Kidney (tissue), 14 donors: ENCODE results near the gene CAVIN2. TPM values are rescaled to one million over a fixed set of nuclear protein-coding genes. Genes with fewer than 3 reads are reported as not detected.

Experiments used
- DNase-seq, 5 donors: peaks; one replicate each; pipeline ENCODE4 v3.0.0-alpha.2; 2013 to 2020
- FAIRE-seq: peaks from 2 replicates; lab custom pipeline; 2012; peaks lifted over from hg19 to GRCh38; lab: Jason Lieb, UNC
- H3K27ac ChIP-seq, 2 donors: one replicate each; pipeline ENCODE4 v1.7.0; 2013; ENCODE audit warnings: low read depth in 2 of 2, low read length in 2 of 2, inconsistent platforms in 1 of 2
- H3K27me3 ChIP-seq: one replicate; pipeline ENCODE4 v1.7.1; 2013; ENCODE audit warnings: low read length, inconsistent platforms; ENCODE audit not compliant: control insufficient read depth, insufficient read depth
- H3K36me3 ChIP-seq, 3 donors: one replicate each; pipeline versions ENCODE4 v1.7.0 to v1.7.1; 2013; ENCODE audit warnings: low read length in 3 of 3, control low read depth in 1 of 3, inconsistent platforms in 1 of 3; ENCODE audit not compliant: insufficient read depth in 3 of 3, control insufficient read depth in 2 of 3
- H3K4me1 ChIP-seq, 3 donors: one replicate each; pipeline versions ENCODE4 v1.7.0 to v1.7.1; 2013; ENCODE audit warnings: low read length in 3 of 3, inconsistent platforms in 1 of 3, low read depth in 1 of 3; ENCODE audit not compliant: control insufficient read depth in 2 of 3, insufficient read depth in 2 of 3
- H3K4me3 ChIP-seq, 3 donors: one replicate each; pipeline versions ENCODE4 v1.7.0 to v1.8.1; 2013; ENCODE audit warnings: low read length in 3 of 3, control low read depth in 1 of 3, inconsistent platforms in 1 of 3
- H3K9ac ChIP-seq, 3 donors: one replicate each; pipeline versions ENCODE4 v1.7.0 to v1.7.1; 2013; ENCODE audit warnings: low read length in 3 of 3, control low read depth in 1 of 3, inconsistent platforms in 1 of 3
- H3K9me3 ChIP-seq, 3 donors: one replicate each; pipeline versions ENCODE4 v1.7.0 to v1.7.1; 2013; ENCODE audit warnings: low read length in 3 of 3, control low read depth in 1 of 3, inconsistent platforms in 1 of 3; ENCODE audit not compliant: control insufficient read depth in 2 of 3, insufficient read depth in 1 of 3
- intact Hi-C: fragments of 100-400 bp; cut with DNase I; formaldehyde crosslinking; loops from one replicate; pipeline ENCODE4 v1.11.1; 2022
- polyA plus RNA-seq: library from polyadenylated mRNA; stranded (reverse); fragments of 350-450 nt; fragmentation: Illumina TruSeq; extraction: RNeasy Lipid Tissue Mini Kit (QIAGEN cat#74804); gene quantifications from one replicate; pipeline ENCODE4 v1.2.3, GENCODE V29; 2014; ENCODE audit warnings: low read depth, low replicate concordance; ENCODE audit not compliant: insufficient read depth
- total RNA-seq: library from RNA; stranded (reverse); fragmentation: NEBNext Ultra II Directional; extraction: Animal tissue kit (Norgen Biotek cat#: 25700); gene quantifications from one replicate; pipeline ENCODE4 v1.2.1, GENCODE V29; 2021
- TF ChIP-seq, protein P1 (sequence below): IDR thresholded peaks from 3 replicates; pipeline ENCODE4 v1.5.1; 2012; ENCODE audit warnings: mild to moderate bottlenecking, moderate library complexity, borderline replicate concordance; ENCODE audit not compliant: insufficient read depth; ENCODE audit errors: extremely low read depth
- donor health status: control.
- donor health status: control.
- donor health status: control.
- donor health status: control.
- donor health status: control.
- donor health status: DM: yes; HTN: yes; CAD: no.
- donor health status: Normal renal cell carcinoma (clear cell type).

Gene CAVIN2
- total and polyA plus RNA-seq, 2 donors from 2014 or later: 17.9 to 55.0 TPM

GRCh38 chr2:191875859-191876258 lies 29.0 kb upstream of the CAVIN2 start:
- no peaks in the 10 kb centered on the region for H3K4me1 ChIP-seq
- TF ChIP-seq, protein P1, sequence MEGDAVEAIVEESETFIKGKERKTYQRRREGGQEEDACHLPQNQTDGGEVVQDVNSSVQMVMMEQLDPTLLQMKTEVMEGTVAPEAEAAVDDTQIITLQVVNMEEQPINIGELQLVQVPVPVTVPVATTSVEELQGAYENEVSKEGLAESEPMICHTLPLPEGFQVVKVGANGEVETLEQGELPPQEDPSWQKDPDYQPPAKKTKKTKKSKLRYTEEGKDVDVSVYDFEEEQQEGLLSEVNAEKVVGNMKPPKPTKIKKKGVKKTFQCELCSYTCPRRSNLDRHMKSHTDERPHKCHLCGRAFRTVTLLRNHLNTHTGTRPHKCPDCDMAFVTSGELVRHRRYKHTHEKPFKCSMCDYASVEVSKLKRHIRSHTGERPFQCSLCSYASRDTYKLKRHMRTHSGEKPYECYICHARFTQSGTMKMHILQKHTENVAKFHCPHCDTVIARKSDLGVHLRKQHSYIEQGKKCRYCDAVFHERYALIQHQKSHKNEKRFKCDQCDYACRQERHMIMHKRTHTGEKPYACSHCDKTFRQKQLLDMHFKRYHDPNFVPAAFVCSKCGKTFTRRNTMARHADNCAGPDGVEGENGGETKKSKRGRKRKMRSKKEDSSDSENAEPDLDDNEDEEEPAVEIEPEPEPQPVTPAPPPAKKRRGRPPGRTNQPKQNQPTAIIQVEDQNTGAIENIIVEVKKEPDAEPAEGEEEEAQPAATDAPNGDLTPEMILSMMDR: no peak
- H3K27ac ChIP-seq: no peak overlapping the region
- DNase-seq (no peak), FAIRE-seq (no peak)
- no peaks in the 10 kb centered on the region for H3K27me3 ChIP-seq
- H3K9me3 ChIP-seq: no peaks in the 10 kb centered on the region
- no peak overlapping the region for H3K9ac ChIP-seq
- H3K36me3 ChIP-seq: no peaks in the 10 kb centered on the region
- H3K4me3 ChIP-seq: no peak overlapping the region
- intact Hi-C loops: no loop called here

- DNase-seq (no peak), FAIRE-seq (no peak)
- Histone ChIP-seq H3K36me3 (no peaks in the 10 kb centered on the region), H3K9ac (no peak overlapping the region), H3K27me3 (no peaks in the 10 kb centered on the region), H3K9me3 (no peaks in the 10 kb centered on the region), H3K4me1 (peaks cover 12 to 19% (median 16%) of the 10 kb centered on the region in 3 donors), H3K27ac (no peak overlapping the region), H3K4me3 (no peak overlapping the region)
- TF ChIP-seq, protein P1: no peak
- intact Hi-C loops: no loop called here
Measured at GRCh38 chr2:191870744-191871143, 23.9 kb upstream of the CAVIN2 start.

- Histone ChIP-seq H3K27me3 (no peaks in the 10 kb centered on the region), H3K9ac (no peak overlapping the region), H3K4me1 (peaks cover 12 to 20% (median 19%) of the 10 kb centered on the region in 3 donors), H3K9me3 (no peaks in the 10 kb centered on the region), H3K4me3 (no peak overlapping the region), H3K36me3 (no peaks in the 10 kb centered on the region), H3K27ac (no peak overlapping the region)
- TF ChIP-seq, protein P1: no peak
- intact Hi-C loops: no loop called here
- FAIRE-seq: no peak
- DNase-seq: no peak
Measured at GRCh38 chr2:191869781-191870180, 22.9 kb upstream of the CAVIN2 start.

DNA sequence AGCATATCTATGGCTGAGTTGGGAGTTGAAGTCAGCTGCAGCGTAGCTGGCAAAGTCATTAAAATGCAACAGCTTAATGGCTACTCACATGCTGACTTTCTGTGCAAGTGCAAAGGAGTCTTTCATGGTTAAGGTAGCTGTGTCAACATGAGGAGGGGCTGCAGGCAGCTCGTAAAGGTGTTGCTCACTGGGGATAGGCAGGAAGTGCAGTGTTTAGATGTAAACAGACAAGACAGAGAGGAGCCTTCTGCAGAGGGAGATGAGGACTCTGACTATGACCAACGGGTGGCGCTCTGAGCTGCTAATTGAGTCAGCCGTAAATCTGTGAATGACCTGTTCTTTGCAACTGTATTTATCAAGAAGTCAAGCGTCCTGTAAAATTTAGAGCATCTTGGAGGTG lies 22.3 kb upstream of the CAVIN2 start:
- Histone ChIP-seq H3K4me3 (no peak overlapping the region), H3K27ac (no peak overlapping the region), H3K9me3 (no peaks in the 10 kb centered on the region), H3K27me3 (no peaks in the 10 kb centered on the region), H3K4me1 (peaks cover 12 to 22% (median 19%) of the 10 kb centered on the region in 3 donors), H3K9ac (no peak overlapping the region), H3K36me3 (no peaks in the 10 kb centered on the region)
- intact Hi-C loops: no loop called here
- FAIRE-seq (no peak), DNase-seq (peak in 4 of 5 donors; percentile 57 to 81 (median 71))
- TF ChIP-seq, protein P1: no peak
